Liver (tissue), 9 donors: ENCODE measurements around the gene TNXB. TPM values are rescaled to one million over a fixed set of nuclear protein-coding genes. Genes with fewer than 3 reads are reported as not detected.
A peak's percentile ranks its signal among the peaks of the same experiment; 100 is the strongest.

Experiments
- DNase-seq: peaks from one replicate; pipeline ENCODE4 v3.0.0-alpha.2; 2017; ENCODE audit warnings: low spot score
- H3K27ac ChIP-seq, 2 donors: one replicate each; pipeline ENCODE4 v1.7.0; 2013; ENCODE audit warnings: inconsistent platforms in 2 of 2, low read length in 2 of 2, control low read depth in 1 of 2, low read depth in 1 of 2, mild to moderate bottlenecking in 1 of 2
- H3K27me3 ChIP-seq, 4 donors: one replicate each; pipeline versions ENCODE4 v1.6.1 to v1.7.0; 2013; ENCODE audit warnings: low read length in 3 of 4, inconsistent platforms in 1 of 4, mild to moderate bottlenecking in 1 of 4, moderate library complexity in 1 of 4; ENCODE audit not compliant: control insufficient read depth in 4 of 4, insufficient read depth in 4 of 4
- H3K36me3 ChIP-seq, 4 donors: one replicate each; pipeline versions ENCODE4 v1.6.1 to v1.7.0; 2013; ENCODE audit warnings: low read length in 3 of 4, mild to moderate bottlenecking in 3 of 4, low read depth in 1 of 4, moderate library complexity in 1 of 4; ENCODE audit not compliant: control insufficient read depth in 4 of 4, insufficient read depth in 3 of 4
- H3K4me1 ChIP-seq, 4 donors: one replicate each; pipeline versions ENCODE4 v1.6.1 to v1.7.0; 2013; ENCODE audit warnings: low read length in 3 of 4, mild to moderate bottlenecking in 3 of 4, moderate library complexity in 1 of 4; ENCODE audit not compliant: control insufficient read depth in 4 of 4, insufficient read depth in 4 of 4
- H3K4me3 ChIP-seq, 3 donors: one replicate each; pipeline versions ENCODE4 v1.6.1 to v1.7.0; 2013; ENCODE audit warnings: low read length in 3 of 3, control low read depth in 1 of 3, low read depth in 1 of 3, mild to moderate bottlenecking in 1 of 3
- H3K9ac ChIP-seq, 2 donors: one replicate each; pipeline ENCODE4 v1.7.0; 2013; ENCODE audit warnings: low read length in 2 of 2, mild to moderate bottlenecking in 2 of 2, moderate library complexity in 2 of 2, control low read depth in 1 of 2, low read depth in 1 of 2
- H3K9me3 ChIP-seq, 4 donors: one replicate each; pipeline versions ENCODE4 v1.6.1 to v1.7.0; 2013; ENCODE audit warnings: low read length in 3 of 4; ENCODE audit not compliant: control insufficient read depth in 4 of 4
- EGR1 ChIP-seq, 2 donors: IDR thresholded peaks; 2 replicates each; pipeline ENCODE4 v1.6.1; 2016 to 2018; ENCODE audit warnings: antibody characterized with exemption in 2 of 2, low read depth in 2 of 2
- FOXA1 ChIP-seq: IDR thresholded peaks from 2 replicates; pipeline ENCODE4 v1.6.1; 2016; ENCODE audit warnings: antibody characterized with exemption
- FOXA2 ChIP-seq: IDR thresholded peaks from 2 replicates; pipeline ENCODE4 v1.6.1; 2016; ENCODE audit warnings: antibody characterized with exemption
- GABPA ChIP-seq, 2 donors: IDR thresholded peaks in 1 of 2; conservative IDR thresholded peaks in 1 of 2; 2 replicates each; pipeline ENCODE4 v1.6.1; 2016; ENCODE audit warnings: antibody characterized with exemption in 2 of 2, mild to moderate bottlenecking in 1 of 2, moderate library complexity in 1 of 2
- HNF4A ChIP-seq, 2 donors: conservative IDR thresholded peaks; 2 replicates each; pipeline ENCODE4 v1.6.1; 2016; ENCODE audit warnings: antibody characterized with exemption in 2 of 2, mild to moderate bottlenecking in 2 of 2
- HNF4G ChIP-seq: IDR thresholded peaks from 2 replicates; pipeline ENCODE4 v1.6.1; 2016; ENCODE audit warnings: antibody characterized with exemption
- JUND ChIP-seq, 2 donors: IDR thresholded peaks; 2 replicates each; pipeline ENCODE4 v1.6.1; 2016; ENCODE audit warnings: antibody characterized with exemption in 2 of 2
- NR2F2 ChIP-seq: IDR thresholded peaks from 2 replicates; pipeline ENCODE4 v1.6.1; 2016; ENCODE audit warnings: antibody characterized with exemption
- RAD21 ChIP-seq, 2 donors: IDR thresholded peaks; 2 replicates each; pipeline ENCODE4 v1.6.1; 2016; ENCODE audit warnings: antibody characterized with exemption in 2 of 2, mild to moderate bottlenecking in 2 of 2
- RXRA ChIP-seq, 2 donors: IDR thresholded peaks; 2 replicates each; pipeline ENCODE4 v1.6.1; 2017 to 2018; ENCODE audit warnings: antibody characterized with exemption in 2 of 2, mild to moderate bottlenecking in 1 of 2
- TAF1 ChIP-seq: conservative IDR thresholded peaks from 2 replicates; pipeline ENCODE4 v1.6.1; 2016; ENCODE audit warnings: antibody characterized with exemption, mild to moderate bottlenecking
- WGBS: extraction: QIAGEN DNeasy Blood & Tissue Kit; methylation state at CpG from one replicate; pipeline ENCODE4 v1.1.7; 2013; 5-methylcytosine and 5-hydroxymethylcytosine counted together
- polyA plus RNA-seq, 2 donors: library from polyadenylated mRNA; stranded (reverse) in 1 of 2; unstranded in 1 of 2; fragments of 200-250 nt in 1 of 2; fragments of >200 nt in 1 of 2; fragmentation: Nextera tagmentation in 1 of 2; extraction: Ambion mirVana in 1 of 2; gene quantifications; one replicate each; pipeline versions ENCODE4 v1.2.1 to v1.2.3, GENCODE V29; 2013 to 2015
- total RNA-seq, 2 donors: library from RNA; depleted of rRNA; stranded (reverse); fragments of >200 nt; gene quantifications; one replicate each; pipeline ENCODE4 v1.2.3, GENCODE V29; 2014
- TF ChIP-seq, protein P1 (sequence below): IDR thresholded peaks from 2 replicates; pipeline ENCODE4 v1.6.1; 2016; ENCODE audit warnings: antibody characterized with exemption
- TF ChIP-seq, protein P2 (sequence below): IDR thresholded peaks from 2 replicates; pipeline ENCODE4 v1.6.1; 2016; ENCODE audit warnings: antibody characterized with exemption, mild to moderate bottlenecking
- TF ChIP-seq, protein P3 (sequence below): IDR thresholded peaks from 2 replicates; pipeline ENCODE4 v1.6.1; 2016; ENCODE audit warnings: antibody characterized with exemption
- TF ChIP-seq, protein P4 (sequence below): IDR thresholded peaks from 2 replicates; pipeline ENCODE4 v1.6.1; 2016; ENCODE audit warnings: antibody characterized with exemption
- donor health status: healthy.
- donor health status: healthy.
- donor health status: healthy.
- donor health status: healthy.
- donor health status: healthy.

Gene TNXB
- total and polyA plus RNA-seq, 4 donors: 3.0 to 17.1 (median 5.6) TPM

DNA sequence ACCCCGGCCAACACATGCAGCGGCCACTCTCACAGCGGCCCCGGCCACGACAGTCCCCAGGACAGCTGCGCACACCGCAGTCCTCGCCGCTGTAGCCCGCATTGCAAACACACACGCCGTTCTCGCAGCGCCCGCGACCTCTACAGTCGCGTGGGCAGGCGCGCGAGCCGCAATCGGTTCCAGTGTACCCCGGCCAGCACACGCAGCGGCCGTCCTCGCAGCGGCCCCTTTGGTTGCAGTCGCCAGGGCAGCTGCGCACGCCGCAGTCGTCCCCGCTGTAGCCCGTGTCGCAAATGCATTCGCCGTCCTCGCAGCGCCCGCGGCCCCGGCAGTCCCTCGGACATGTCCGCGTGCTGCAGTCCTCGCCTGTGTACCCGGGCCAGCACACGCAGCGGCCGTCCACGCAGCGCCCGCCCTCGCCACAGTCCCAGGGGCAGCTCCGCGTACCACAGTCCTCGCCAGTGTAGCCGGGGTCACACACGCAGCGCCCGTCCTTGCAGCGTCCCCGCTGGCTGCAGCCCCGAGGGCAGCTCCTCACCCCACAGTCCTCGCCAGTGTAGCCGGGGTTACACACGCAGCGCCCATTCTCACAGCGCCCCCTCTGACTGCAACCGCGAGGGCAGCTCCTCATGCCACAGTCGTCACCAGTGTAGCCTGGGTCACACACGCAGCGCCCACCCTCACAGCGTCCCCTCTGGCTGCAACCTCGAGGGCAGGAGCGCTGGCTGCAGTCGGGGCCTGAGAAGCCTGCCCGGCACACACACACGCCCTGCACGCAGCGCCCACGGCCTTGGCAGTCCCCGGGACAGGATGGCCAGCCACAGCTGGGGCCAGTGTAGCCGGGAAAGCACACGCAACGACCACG lies 12.5 kb downstream of the TNXB start:
- Histone ChIP-seq H3K9ac (no peak overlapping the region), H3K4me3 (no peak overlapping the region), H3K36me3 (no peaks in the 10 kb centered on the region), H3K27me3 (peaks cover 0 to 7% (median 1%) of the 10 kb centered on the region in 4 donors), H3K27ac (no peak overlapping the region), H3K9me3 (no peaks in the 10 kb centered on the region), H3K4me1 (peaks cover 0 to 5% (median 2%) of the 10 kb centered on the region in 4 donors)
- 26% methylated on average over 90 of the region's 90 CpGs for WGBS
- TF ChIP-seq FOXA2 (no peak), TAF1 (no peak), RAD21 (IDR thresholded peaks at IDR 0.05) (no peak)
- no peak for DNase-seq

DNA sequence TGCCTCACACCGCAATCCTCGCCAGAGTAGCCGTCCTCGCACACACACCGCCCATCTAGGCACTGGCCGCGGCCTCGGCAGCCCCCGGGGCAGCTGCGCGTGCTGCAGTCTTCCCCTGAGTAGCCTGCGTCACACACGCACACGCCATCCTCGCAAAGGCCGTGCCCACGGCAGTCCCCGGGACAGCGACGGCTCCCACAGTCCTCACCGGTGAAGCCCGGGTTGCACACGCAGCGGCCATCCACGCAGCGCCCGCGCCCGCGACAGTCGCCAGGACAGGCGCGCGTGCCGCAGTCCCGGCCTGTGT lies 13.1 kb downstream of the TNXB start:
- Histone ChIP-seq H3K4me3 (no peak overlapping the region), H3K4me1 (peaks cover 0 to 5% (median 2%) of the 10 kb centered on the region in 4 donors), H3K9ac (no peak overlapping the region), H3K36me3 (no peaks in the 10 kb centered on the region), H3K9me3 (no peaks in the 10 kb centered on the region), H3K27ac (no peak overlapping the region), H3K27me3 (peaks cover 0 to 7% (median 1%) of the 10 kb centered on the region in 4 donors)
- no peak for TF ChIP-seq GABPA (IDR thresholded peaks at IDR 0.05 in 1 of 2, conservative IDR thresholded peaks at IDR 0.05 in 1 of 2)
- TF ChIP-seq, protein P1, sequence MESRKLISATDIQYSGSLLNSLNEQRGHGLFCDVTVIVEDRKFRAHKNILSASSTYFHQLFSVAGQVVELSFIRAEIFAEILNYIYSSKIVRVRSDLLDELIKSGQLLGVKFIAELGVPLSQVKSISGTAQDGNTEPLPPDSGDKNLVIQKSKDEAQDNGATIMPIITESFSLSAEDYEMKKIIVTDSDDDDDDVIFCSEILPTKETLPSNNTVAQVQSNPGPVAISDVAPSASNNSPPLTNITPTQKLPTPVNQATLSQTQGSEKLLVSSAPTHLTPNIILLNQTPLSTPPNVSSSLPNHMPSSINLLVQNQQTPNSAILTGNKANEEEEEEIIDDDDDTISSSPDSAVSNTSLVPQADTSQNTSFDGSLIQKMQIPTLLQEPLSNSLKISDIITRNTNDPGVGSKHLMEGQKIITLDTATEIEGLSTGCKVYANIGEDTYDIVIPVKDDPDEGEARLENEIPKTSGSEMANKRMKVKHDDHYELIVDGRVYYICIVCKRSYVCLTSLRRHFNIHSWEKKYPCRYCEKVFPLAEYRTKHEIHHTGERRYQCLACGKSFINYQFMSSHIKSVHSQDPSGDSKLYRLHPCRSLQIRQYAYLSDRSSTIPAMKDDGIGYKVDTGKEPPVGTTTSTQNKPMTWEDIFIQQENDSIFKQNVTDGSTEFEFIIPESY: no peak
- no peak for TF ChIP-seq TAF1
- TF ChIP-seq RAD21 (IDR thresholded peaks at IDR 0.05): no peak
- no peak for TF ChIP-seq HNF4G
- TF ChIP-seq, protein P2, sequence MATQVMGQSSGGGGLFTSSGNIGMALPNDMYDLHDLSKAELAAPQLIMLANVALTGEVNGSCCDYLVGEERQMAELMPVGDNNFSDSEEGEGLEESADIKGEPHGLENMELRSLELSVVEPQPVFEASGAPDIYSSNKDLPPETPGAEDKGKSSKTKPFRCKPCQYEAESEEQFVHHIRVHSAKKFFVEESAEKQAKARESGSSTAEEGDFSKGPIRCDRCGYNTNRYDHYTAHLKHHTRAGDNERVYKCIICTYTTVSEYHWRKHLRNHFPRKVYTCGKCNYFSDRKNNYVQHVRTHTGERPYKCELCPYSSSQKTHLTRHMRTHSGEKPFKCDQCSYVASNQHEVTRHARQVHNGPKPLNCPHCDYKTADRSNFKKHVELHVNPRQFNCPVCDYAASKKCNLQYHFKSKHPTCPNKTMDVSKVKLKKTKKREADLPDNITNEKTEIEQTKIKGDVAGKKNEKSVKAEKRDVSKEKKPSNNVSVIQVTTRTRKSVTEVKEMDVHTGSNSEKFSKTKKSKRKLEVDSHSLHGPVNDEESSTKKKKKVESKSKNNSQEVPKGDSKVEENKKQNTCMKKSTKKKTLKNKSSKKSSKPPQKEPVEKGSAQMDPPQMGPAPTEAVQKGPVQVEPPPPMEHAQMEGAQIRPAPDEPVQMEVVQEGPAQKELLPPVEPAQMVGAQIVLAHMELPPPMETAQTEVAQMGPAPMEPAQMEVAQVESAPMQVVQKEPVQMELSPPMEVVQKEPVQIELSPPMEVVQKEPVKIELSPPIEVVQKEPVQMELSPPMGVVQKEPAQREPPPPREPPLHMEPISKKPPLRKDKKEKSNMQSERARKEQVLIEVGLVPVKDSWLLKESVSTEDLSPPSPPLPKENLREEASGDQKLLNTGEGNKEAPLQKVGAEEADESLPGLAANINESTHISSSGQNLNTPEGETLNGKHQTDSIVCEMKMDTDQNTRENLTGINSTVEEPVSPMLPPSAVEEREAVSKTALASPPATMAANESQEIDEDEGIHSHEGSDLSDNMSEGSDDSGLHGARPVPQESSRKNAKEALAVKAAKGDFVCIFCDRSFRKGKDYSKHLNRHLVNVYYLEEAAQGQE: no peak
- no peak for TF ChIP-seq NR2F2
- no peak for DNase-seq
- WGBS: 37% methylated on average over 36 of the region's 36 CpGs

DNA sequence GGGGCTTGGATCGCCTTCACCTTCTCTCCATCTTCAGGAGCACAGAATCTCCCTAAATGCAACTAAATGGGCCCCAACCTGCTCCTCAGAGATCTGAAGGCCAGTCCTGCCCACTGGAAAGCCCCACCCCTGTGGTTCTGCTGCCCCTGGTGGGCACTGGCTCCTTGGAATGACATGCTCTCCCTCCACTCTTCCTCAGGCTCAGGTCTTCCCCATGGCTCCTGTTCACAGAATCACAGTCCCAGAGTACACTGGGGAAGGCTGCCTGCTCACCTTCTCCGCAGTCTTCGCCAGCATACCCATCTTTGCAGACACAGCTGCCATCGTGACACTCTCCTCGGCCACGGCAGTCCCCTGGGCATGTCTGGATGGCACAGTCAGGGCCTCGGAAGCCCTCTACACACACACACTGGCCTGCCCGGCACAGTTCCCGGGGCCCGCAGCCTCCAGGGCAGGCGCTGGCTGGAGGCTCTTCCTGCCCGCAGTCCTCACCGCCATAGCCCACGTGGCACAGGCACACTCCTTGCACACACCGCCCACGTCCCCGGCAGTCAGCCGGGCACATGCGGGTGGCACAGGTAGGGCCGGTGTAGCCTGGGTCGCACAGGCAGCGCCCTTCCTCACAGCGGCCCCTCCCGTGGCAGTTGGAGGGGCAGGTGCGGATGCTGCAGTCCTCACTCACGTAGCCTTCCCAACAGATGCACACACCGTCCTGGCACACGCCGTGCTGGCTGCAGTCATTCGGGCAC lies 13.6 kb downstream of the TNXB start:
- Histone ChIP-seq H3K27ac (no peak overlapping the region), H3K4me1 (peaks cover 0 to 5% (median 2%) of the 10 kb centered on the region in 4 donors), H3K4me3 (no peak overlapping the region), H3K27me3 (peaks cover 0 to 7% (median 1%) of the 10 kb centered on the region in 4 donors), H3K9me3 (no peaks in the 10 kb centered on the region), H3K36me3 (no peaks in the 10 kb centered on the region), H3K9ac (peak overlapping the region in 1 of 2 donors; percentile 14)
- 68% methylated on average over 30 of the region's 30 CpGs for WGBS
- DNase-seq: no peak
- TF ChIP-seq JUND (IDR thresholded peaks at IDR 0.05) (no peak), RAD21 (IDR thresholded peaks at IDR 0.05) (no peak), EGR1 (IDR thresholded peaks at IDR 0.05; ENCODE audit: low read depth in 2 of 2) (no peak), RXRA (IDR thresholded peaks at IDR 0.05) (no peak), HNF4G (no peak), NR2F2 (no peak), HNF4A (conservative IDR thresholded peaks at IDR 0.05) (no peak), FOXA1 (no peak)
- TF ChIP-seq, protein P2: no peak
- TF ChIP-seq, protein P3, sequence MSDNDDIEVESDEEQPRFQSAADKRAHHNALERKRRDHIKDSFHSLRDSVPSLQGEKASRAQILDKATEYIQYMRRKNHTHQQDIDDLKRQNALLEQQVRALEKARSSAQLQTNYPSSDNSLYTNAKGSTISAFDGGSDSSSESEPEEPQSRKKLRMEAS: no peak
- TF ChIP-seq, protein P4, sequence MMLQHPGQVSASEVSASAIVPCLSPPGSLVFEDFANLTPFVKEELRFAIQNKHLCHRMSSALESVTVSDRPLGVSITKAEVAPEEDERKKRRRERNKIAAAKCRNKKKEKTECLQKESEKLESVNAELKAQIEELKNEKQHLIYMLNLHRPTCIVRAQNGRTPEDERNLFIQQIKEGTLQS: no peak
